ENCODE results near the gene IPCEF1. TPM values are rescaled to one million over a fixed set of nuclear protein-coding genes. Genes with fewer than 3 reads are reported as not detected.

IPCEF1 gene
- total RNA-seq, 1 experiment from 2014 or later, result not detected

GRCh38 chr6:154377726-154378125 is 21.1 kb upstream of the IPCEF1 start:
- peak overlapping the region; percentile 31 for H3K27ac Mint-ChIP-seq (ENCODE audit: low read depth, unreplicated experiment)
- no peaks in the 10 kb centered on the region for H3K9me3 Mint-ChIP-seq (ENCODE audit: unreplicated experiment)
- CTCF ChIA-PET, result interaction anchor here (0.6 to 0.7 kb wide), 2 partner anchors 9 to 59 kb away, joined by 3 to 4 read pairs; no protein-coding TSS in a partner anchor
- POLR2A ChIA-PET, result interaction anchor here (0.6 kb wide), 1 partner anchor 1579 kb away, joined by 4 read pairs; no protein-coding TSS in a partner anchor
- no peaks in the 10 kb centered on the region for H3K36me3 Mint-ChIP-seq (ENCODE audit: insufficient read depth, unreplicated experiment)
- no peak for DNase-seq (ENCODE audit: unreplicated experiment)
- intact Hi-C loops (cut with micrococcal nuclease), result no loop called here
- no peaks in the 10 kb centered on the region for H3K27me3 Mint-ChIP-seq (ENCODE audit: insufficient read depth, unreplicated experiment)
- TF ChIP-seq CTCF (IDR thresholded peaks at IDR 0.05; ENCODE audit: unreplicated experiment), result no peak
- no peaks in the 10 kb centered on the region for H3K4me1 Mint-ChIP-seq (ENCODE audit: insufficient read depth, unreplicated experiment)
- BruUV-seq (replicated peaks), result no TSS peak
- H3K4me3 Mint-ChIP-seq (ENCODE audit: unreplicated experiment), result no peak overlapping the region

DNA sequence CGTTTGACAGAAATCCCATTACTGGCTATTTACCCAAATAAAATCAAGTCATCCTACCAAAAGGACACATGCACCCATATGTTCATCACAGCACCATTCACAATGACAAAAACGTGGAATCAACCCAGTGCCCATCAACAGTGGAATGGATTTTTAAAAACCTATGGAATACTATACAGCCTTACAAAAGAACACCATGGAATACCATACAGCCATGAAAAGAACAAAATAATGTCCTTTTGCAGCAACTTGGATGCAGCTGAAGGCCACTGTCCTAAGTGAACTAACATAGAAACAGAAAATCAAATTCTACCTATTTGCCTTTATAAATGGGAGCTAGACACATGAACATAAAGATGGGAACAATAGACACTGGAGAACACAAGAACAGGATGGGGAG is 17.4 kb upstream of the IPCEF1 start:
- Mint-ChIP-seq H3K36me3 (ENCODE audit: insufficient read depth, unreplicated experiment) (no peaks in the 10 kb centered on the region), H3K4me3 (ENCODE audit: unreplicated experiment) (no peak overlapping the region), H3K27ac (ENCODE audit: low read depth, unreplicated experiment) (no peak overlapping the region), H3K27me3 (ENCODE audit: insufficient read depth, unreplicated experiment) (no peaks in the 10 kb centered on the region), H3K4me1 (ENCODE audit: insufficient read depth, unreplicated experiment) (no peaks in the 10 kb centered on the region), H3K9me3 (ENCODE audit: unreplicated experiment) (no peaks in the 10 kb centered on the region)
- no TSS peak for BruUV-seq (replicated peaks)
- no peak for DNase-seq (ENCODE audit: unreplicated experiment)
- no peak for TF ChIP-seq CTCF (IDR thresholded peaks at IDR 0.05; ENCODE audit: unreplicated experiment)
- intact Hi-C loops (cut with micrococcal nuclease), result no loop called here
- ChIA-PET POLR2A (no interaction called here), CTCF (interaction anchor here (0.7 kb wide), 1 partner anchor 227 kb away, joined by 3 read pairs; no protein-coding TSS in a partner anchor)

- intact Hi-C loops (cut with micrococcal nuclease), result no loop called here
- Mint-ChIP-seq H3K4me3 (ENCODE audit: unreplicated experiment) (no peak overlapping the region), H3K9me3 (ENCODE audit: unreplicated experiment) (no peaks in the 10 kb centered on the region), H3K36me3 (ENCODE audit: insufficient read depth, unreplicated experiment) (no peaks in the 10 kb centered on the region), H3K4me1 (ENCODE audit: insufficient read depth, unreplicated experiment) (peaks cover 13% of the 10 kb centered on the region), H3K27ac (ENCODE audit: low read depth, unreplicated experiment) (no peak overlapping the region), H3K27me3 (ENCODE audit: insufficient read depth, unreplicated experiment) (no peaks in the 10 kb centered on the region)
- no peak for TF ChIP-seq CTCF (IDR thresholded peaks at IDR 0.05; ENCODE audit: unreplicated experiment)
- DNase-seq (ENCODE audit: unreplicated experiment), result no peak
- POLR2A ChIA-PET, result interaction anchor here (0.6 to 0.9 kb wide), 2 partner anchors 94 to 1406 kb away, joined by 3 to 6 read pairs; no protein-coding TSS in a partner anchor
- BruUV-seq (replicated peaks), result no TSS peak
- CTCF ChIA-PET, result interaction anchor here (0.5 to 2.5 kb wide), 10 partner anchors 9 to 1142 kb away, joined by 3 to 9 read pairs (median 4); no protein-coding TSS in a partner anchor
Measured at GRCh38 chr6:154371281-154371680, 14.7 kb upstream of the IPCEF1 start.

GRCh38 chr6:154370545-154370944 is 13.9 kb upstream of the IPCEF1 start:
- Mint-ChIP-seq H3K4me3 (ENCODE audit: unreplicated experiment) (no peak overlapping the region), H3K36me3 (ENCODE audit: insufficient read depth, unreplicated experiment) (no peaks in the 10 kb centered on the region), H3K4me1 (ENCODE audit: insufficient read depth, unreplicated experiment) (peaks cover 13% of the 10 kb centered on the region), H3K27me3 (ENCODE audit: insufficient read depth, unreplicated experiment) (no peaks in the 10 kb centered on the region), H3K27ac (ENCODE audit: low read depth, unreplicated experiment) (no peak overlapping the region), H3K9me3 (ENCODE audit: unreplicated experiment) (no peaks in the 10 kb centered on the region)
- ChIA-PET CTCF (interaction anchor here (0.6 to 2.5 kb wide), 13 partner anchors 9 to 1150 kb away, joined by 3 to 9 read pairs (median 4); no protein-coding TSS in a partner anchor), POLR2A (interaction anchor here (0.6 to 0.9 kb wide), 2 partner anchors 95 to 1405 kb away, joined by 3 to 6 read pairs; no protein-coding TSS in a partner anchor)
- BruUV-seq (replicated peaks), result no TSS peak
- intact Hi-C loops (cut with micrococcal nuclease), result loop anchor here (1.0 kb wide), 1 partner anchor 216 kb away; no protein-coding TSS in a partner anchor
- TF ChIP-seq CTCF (IDR thresholded peaks at IDR 0.05; ENCODE audit: unreplicated experiment), result peak; percentile 18
- DNase-seq (ENCODE audit: unreplicated experiment), result peak; percentile 38
